Sigmoid colon (tissue), 7 donors: ENCODE results near the gene RPL12. TPM values are rescaled to one million over a fixed set of nuclear protein-coding genes. Genes with fewer than 3 reads are reported as not detected.

Experiments
- DNase-seq: peaks from one replicate; pipeline ENCODE4 v3.0.0-alpha.2; 2019
- H3K27ac ChIP-seq, 4 donors: fragments of 200-600 bp; sonication (generic); one replicate each; pipeline ENCODE4 v1.5.1; 2016 to 2019; ENCODE audit warnings: mild to moderate bottlenecking in 1 of 4
- H3K27me3 ChIP-seq, 3 donors: fragments of 200-600 bp; sonication (generic); one replicate each; pipeline ENCODE4 v1.5.1; 2019; ENCODE audit warnings: mild to moderate bottlenecking in 1 of 3
- H3K36me3 ChIP-seq, 4 donors: fragments of 200-600 bp; sonication (generic); one replicate each; pipeline ENCODE4 v1.5.1; 2016 to 2019
- H3K4me1 ChIP-seq, 4 donors: fragments of 200-600 bp; sonication (generic); one replicate each; pipeline ENCODE4 v1.5.1; 2017 to 2019
- H3K4me3 ChIP-seq, 4 donors: fragments of 200-600 bp; sonication (generic); one replicate each; pipeline ENCODE4 v1.5.1; 2017 to 2019; ENCODE audit warnings: mild to moderate bottlenecking in 2 of 4, moderate library complexity in 1 of 4
- H3K9me3 ChIP-seq, 4 donors: fragments of 200-600 bp in 3 of 4; sonication (generic) in 3 of 4; one replicate each; pipeline versions ENCODE4 v1.5.1 to v1.6.1; 2013 to 2019
- CTCF ChIP-seq, 4 experiments: fragments of 450-650 bp in 3 of 4; fragments of 200-600 bp in 1 of 4; IDR thresholded peaks; one replicate each; pipeline ENCODE4 v1.5.1; 2016 to 2019; ENCODE audit warnings: antibody characterized with exemption in 4 of 4, mild to moderate bottlenecking in 3 of 4, moderate library complexity in 2 of 4
- EP300 ChIP-seq, 4 donors: sonication (generic); formaldehyde crosslinking; IDR thresholded peaks; one replicate each; pipeline ENCODE4 v1.6.1; 2017; ENCODE audit warnings: antibody characterized with exemption in 4 of 4
- POLR2A ChIP-seq, 2 donors: fragments of 450-650 bp; IDR thresholded peaks; one replicate each; pipeline ENCODE4 v1.6.1; 2016; ENCODE audit warnings: antibody characterized with exemption in 2 of 2, mild to moderate bottlenecking in 2 of 2, moderate library complexity in 2 of 2
- POLR2AphosphoS5 ChIP-seq, 4 donors: sonication (generic); formaldehyde crosslinking; IDR thresholded peaks; one replicate each; pipeline ENCODE4 v1.6.1; 2017; ENCODE audit warnings: antibody characterized with exemption in 4 of 4
- WGBS, 2 donors: extraction: QIAGEN DNeasy Blood & Tissue Kit; methylation state at CpG; one replicate each; pipeline ENCODE4 v1.1.7; 2013; 5-methylcytosine and 5-hydroxymethylcytosine counted together
- intact Hi-C: fragments of 100-400 bp; cut with DNase I; formaldehyde crosslinking; loops from one replicate; pipeline ENCODE4 v1.15.1; 2023
- polyA plus RNA-seq, 3 donors: library from polyadenylated mRNA; stranded (reverse); fragments of 200-250 nt; gene quantifications; one replicate each; pipeline ENCODE4 v1.2.3, GENCODE V29; 2013
- total RNA-seq, 4 donors: library from RNA; depleted of rRNA; stranded (reverse); fragments of >200 nt; gene quantifications; one replicate each; pipeline ENCODE4 v1.1.0, GENCODE V29; 2016
- donor health status: healthy with polysubstance abuse.
- donor health status: Bipolar disorder and iron deficiency.
- donor health status: healthy.

Gene RPL12
- total and polyA plus RNA-seq, 7 donors, result 2,492 to 5,061 (median 2,965) TPM

DNA sequence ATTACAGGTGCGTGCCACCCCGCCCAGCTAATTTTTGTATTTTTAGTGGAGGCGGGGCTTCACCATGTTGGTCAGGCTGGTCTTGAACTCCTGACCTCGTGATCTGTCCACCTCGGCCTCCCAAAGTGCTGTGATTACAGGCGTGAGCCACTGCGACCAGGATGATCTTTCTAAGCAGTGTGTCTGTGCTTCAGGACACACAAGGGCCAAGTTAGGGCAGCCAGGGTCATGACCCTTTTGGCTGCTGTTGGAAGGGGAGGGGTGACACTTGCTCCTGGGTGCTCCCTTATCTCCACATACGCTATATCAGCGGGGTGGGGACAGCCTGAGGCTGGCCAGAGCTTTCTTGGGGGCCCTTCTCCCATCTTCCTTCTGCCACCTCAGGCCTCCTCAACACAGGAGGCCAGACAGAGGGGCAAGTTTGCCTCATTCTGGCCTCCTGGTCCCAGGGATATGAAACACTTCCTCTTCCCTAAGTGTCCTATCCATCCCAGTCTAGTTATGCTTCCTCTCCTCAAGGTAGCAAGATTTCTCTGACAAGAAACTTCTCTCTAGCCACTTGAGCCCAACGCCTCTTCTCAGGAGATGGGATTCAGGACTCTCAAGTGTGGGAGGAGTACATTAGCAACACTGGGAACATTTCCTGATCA lies 28.9 kb downstream of the RPL12 start:
- Histone ChIP-seq H3K36me3 (no peaks in the 10 kb centered on the region), H3K9me3 (no peaks in the 10 kb centered on the region), H3K27me3 (no peaks in the 10 kb centered on the region), H3K4me3 (peak overlapping the region in 2 of 4 donors; percentile 80 to 94), H3K4me1 (peaks cover 0 to 64% (median 49%) of the 10 kb centered on the region in 4 donors), H3K27ac (peak overlapping the region in 3 of 4 donors; percentile 89 to 98 (median 91))
- TF ChIP-seq POLR2AphosphoS5 (IDR thresholded peaks at IDR 0.05) (no peak), EP300 (IDR thresholded peaks at IDR 0.05) (no peak), CTCF (IDR thresholded peaks at IDR 0.05) (no peak), POLR2A (IDR thresholded peaks at IDR 0.05) (no peak)
- no peak for DNase-seq
- intact Hi-C loops, result no loop called here
- WGBS, 2 donors, result 80 to 90% methylated on average over 10 of the region's 10 CpGs

GRCh38 chr9:127421057-127421456 lies 30.1 kb downstream of the RPL12 start:
- Histone ChIP-seq H3K4me1 (peaks cover 0 to 66% (median 57%) of the 10 kb centered on the region in 4 donors), H3K27ac (peak overlapping the region in 3 of 4 donors; percentile 36 to 98 (median 89)), H3K4me3 (no peak overlapping the region), H3K27me3 (no peaks in the 10 kb centered on the region), H3K9me3 (no peaks in the 10 kb centered on the region), H3K36me3 (no peaks in the 10 kb centered on the region)
- intact Hi-C loops, result no loop called here
- WGBS, 2 donors, result 85 to 91% methylated on average over 7 of the region's 7 CpGs
- no peak for DNase-seq
- no peak for TF ChIP-seq CTCF (IDR thresholded peaks at IDR 0.05)
- TF ChIP-seq POLR2AphosphoS5 (IDR thresholded peaks at IDR 0.05), result no peak
- no peak for TF ChIP-seq EP300 (IDR thresholded peaks at IDR 0.05)
- no peak for TF ChIP-seq POLR2A (IDR thresholded peaks at IDR 0.05)

GRCh38 chr9:127419348-127419747 lies 31.9 kb downstream of the RPL12 start:
- H3K9me3 ChIP-seq, result no peaks in the 10 kb centered on the region
- peaks cover 0 to 70% (median 57%) of the 10 kb centered on the region in 4 donors for H3K4me1 ChIP-seq
- intact Hi-C loops, result no loop called here
- no peak for DNase-seq
- no peak overlapping the region for H3K4me3 ChIP-seq
- H3K36me3 ChIP-seq, result no peaks in the 10 kb centered on the region
- H3K27me3 ChIP-seq, result no peaks in the 10 kb centered on the region
- no peak for TF ChIP-seq POLR2AphosphoS5 (IDR thresholded peaks at IDR 0.05)
- TF ChIP-seq EP300 (IDR thresholded peaks at IDR 0.05), result no peak
- peak overlapping the region in 3 of 4 donors; percentile 82 to 86 (median 82) for H3K27ac ChIP-seq
- 90 to 94% methylated on average over 6 of the region's 6 CpGs for WGBS, 2 donors

GRCh38 chr9:127418037-127418471 lies 33.2 kb downstream of the RPL12 start:
- no peak overlapping the region for H3K4me3 ChIP-seq
- peaks cover 0 to 76% (median 57%) of the 10 kb centered on the region in 4 donors for H3K4me1 ChIP-seq
- H3K36me3 ChIP-seq, result no peaks in the 10 kb centered on the region
- H3K27me3 ChIP-seq, result no peaks in the 10 kb centered on the region
- intact Hi-C loops, result no loop called here
- no peak for DNase-seq
- H3K9me3 ChIP-seq, result no peaks in the 10 kb centered on the region
- peak overlapping the region in 3 of 4 donors; percentile 82 to 86 (median 82) for H3K27ac ChIP-seq
- TF ChIP-seq POLR2AphosphoS5 (IDR thresholded peaks at IDR 0.05), result peak in 2 of 4 donors; percentile 18 to 29
- TF ChIP-seq POLR2A (IDR thresholded peaks at IDR 0.05), result no peak
- WGBS, 2 donors, result 77 to 82% methylated on average over 12 of the region's 12 CpGs

DNA sequence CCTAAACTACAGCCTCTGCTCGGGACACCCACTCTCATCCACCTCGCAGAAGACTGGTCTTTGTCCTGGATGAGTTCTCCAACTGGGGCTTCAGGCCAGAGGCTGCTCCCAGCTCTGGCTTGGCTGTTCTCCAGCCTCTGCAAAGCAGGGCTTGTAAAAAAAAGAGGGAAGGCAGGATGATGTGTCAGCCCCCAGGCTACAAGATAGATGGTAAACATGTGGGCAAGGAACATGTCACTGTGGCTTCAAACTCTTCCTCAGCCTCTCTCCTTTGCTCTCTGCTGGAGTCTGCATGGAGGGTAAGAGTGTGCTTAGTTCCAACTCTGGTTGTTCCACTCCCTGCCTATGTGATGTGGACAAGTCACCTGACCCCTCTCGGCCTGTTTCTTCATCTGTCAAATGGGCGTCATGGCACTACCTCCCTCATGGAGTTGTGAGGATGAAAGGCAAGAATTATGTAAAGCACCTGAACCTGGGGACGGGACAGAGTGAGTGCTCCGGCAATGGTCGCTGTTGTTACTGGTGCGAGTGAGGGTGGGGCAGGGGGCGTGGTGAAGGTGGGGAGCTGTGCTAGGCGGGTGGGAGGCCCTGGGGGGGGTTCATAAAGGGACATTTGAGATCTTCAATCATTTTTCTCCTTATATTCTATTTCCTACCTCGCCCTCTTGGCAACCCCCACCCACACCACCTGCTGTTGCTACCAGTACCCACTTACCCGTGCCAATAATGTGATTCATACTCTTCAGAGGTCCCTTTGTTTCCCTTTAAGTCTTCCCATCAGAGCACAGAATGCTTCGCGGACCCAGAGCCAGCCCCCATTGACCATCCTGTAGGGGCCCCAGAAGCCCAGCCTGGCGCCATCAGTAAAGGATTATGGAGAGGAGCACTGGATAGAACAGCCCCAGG lies 33.8 kb downstream of the RPL12 start:
- DNase-seq, result peak; percentile 90
- Histone ChIP-seq H3K9me3 (no peaks in the 10 kb centered on the region), H3K4me3 (no peak overlapping the region), H3K4me1 (peaks cover 0 to 76% (median 54%) of the 10 kb centered on the region in 4 donors), H3K36me3 (peaks cover 0 to under 1% (median 0%) of the 10 kb centered on the region in 4 donors), H3K27ac (peak overlapping the region in 3 of 4 donors; percentile 82 to 86 (median 82)), H3K27me3 (no peaks in the 10 kb centered on the region)
- 75 to 78% methylated on average over 15 of the region's 15 CpGs for WGBS, 2 donors
- peak; percentile 76 to 90 (median 84) for TF ChIP-seq POLR2AphosphoS5 (IDR thresholded peaks at IDR 0.05)
- TF ChIP-seq POLR2A (IDR thresholded peaks at IDR 0.05), result no peak
- peak in 3 of 4 donors; percentile 64 to 71 (median 65) for TF ChIP-seq EP300 (IDR thresholded peaks at IDR 0.05)
- no peak for TF ChIP-seq CTCF (IDR thresholded peaks at IDR 0.05)
- intact Hi-C loops, result no loop called here
